ENCODE data around the gene PSME2.
A peak's percentile ranks its signal among the peaks of the same experiment; 100 is the strongest.

PSME2 gene

GRCh38 chr14:24146453-24146977, at the start of gene PSME2:
Gene PSME2, minus strand, starts transcription at chr14:24146610. Its CDS starts 29 bp downstream, at chr14:24146581.
- no peak for FAIRE-seq

- FAIRE-seq, result no peak
These were observed 49.0 kb upstream of the PSME2 start, which contains the start of gene TM9SF1 for GRCh38 chr14:24195186-24196070. Gene TM9SF1, minus strand, starts transcription at chr14:24195441. Its CDS starts 422 bp downstream, at chr14:24195019.

- FAIRE-seq, result no peak
These were observed 48.4 kb upstream of the PSME2 start for GRCh38 chr14:24194873-24195185.

- FAIRE-seq, result no peak
These were observed 47.9 kb upstream of the PSME2 start for GRCh38 chr14:24194186-24194872.

GRCh38 chr14:24192933-24193332, 46.5 kb upstream of the PSME2 start:
- no peak for FAIRE-seq

GRCh38 chr14:24190416-24190815, 44.0 kb upstream of the PSME2 start:
- no peak for FAIRE-seq

GRCh38 chr14:24189460-24189859, 43.0 kb upstream of the PSME2 start:
- no peak for FAIRE-seq

GRCh38 chr14:24189059-24189375, 42.6 kb upstream of the PSME2 start:
- FAIRE-seq, result no peak

- no peak for FAIRE-seq
These were observed 42.0 kb upstream of the PSME2 start, which contains the start of gene IPO4 for GRCh38 chr14:24188251-24189058. Gene IPO4, minus strand, starts transcription at chr14:24188816. Its CDS starts 29 bp downstream, at chr14:24188787.

GRCh38 chr14:24187539-24187915, 41.1 kb upstream of the PSME2 start:
- FAIRE-seq, result no peak

- FAIRE-seq, result no peak
These were observed 40.6 kb upstream of the PSME2 start for GRCh38 chr14:24186831-24187538.

- no peak for FAIRE-seq
These were observed 39.3 kb upstream of the PSME2 start for GRCh38 chr14:24185741-24186140.

GRCh38 chr14:24185026-24185425, 38.6 kb upstream of the PSME2 start:
- no peak for FAIRE-seq

GRCh38 chr14:24184104-24184970, 37.9 kb upstream of the PSME2 start:
- FAIRE-seq, result no peak

GRCh38 chr14:24183014-24183481, 36.6 kb upstream of the PSME2 start:
- no peak for FAIRE-seq

GRCh38 chr14:24182110-24182882, 35.9 kb upstream of the PSME2 start:
- FAIRE-seq, result no peak

- FAIRE-seq, result no peak
These were observed 35.1 kb upstream of the PSME2 start for GRCh38 chr14:24181371-24182077.

GRCh38 chr14:24179961-24180796, 33.8 kb upstream of the PSME2 start:
- peak; percentile 98 for FAIRE-seq
